CD14-positive monocyte (primary cell): ENCODE data around the gene CREBBP. TPM values are rescaled to one million over a fixed set of nuclear protein-coding genes. Genes with fewer than 3 reads are reported as not detected.
A peak's percentile ranks its signal among the peaks of the same experiment; 100 is the strongest.

Source experiments
- DNase-seq, 3 donors: peaks; one replicate each; pipeline ENCODE4 v3.0.0-alpha.2; 2011 to 2022
- H2AFZ ChIP-seq: 2 replicates; pipeline ENCODE4 v1.6.0; 2012; ENCODE audit warnings: mild to moderate bottlenecking, low read depth, low read length, inconsistent platforms; ENCODE audit not compliant: insufficient read depth, poor library complexity, severe bottlenecking
- H3K27ac ChIP-seq, 2 donors: 1 replicate in 1 of 2; 2 replicates in 1 of 2; pipeline ENCODE4 v1.5.1; 2012 to 2013; ENCODE audit warnings: low read length in 2 of 2, control low read depth in 1 of 2, inconsistent platforms in 1 of 2, low read depth in 1 of 2, mild to moderate bottlenecking in 1 of 2
- H3K27me3 ChIP-seq, 2 donors: one replicate each; pipeline versions ENCODE4 v1.6.0 to v1.6.1; 2011 to 2013; ENCODE audit warnings: low read length in 2 of 2; ENCODE audit not compliant: control insufficient read depth in 2 of 2, insufficient read depth in 2 of 2
- H3K36me3 ChIP-seq, 2 donors: replicated peaks in 1 of 2; 1 replicate in 1 of 2; 2 replicates in 1 of 2; pipeline versions ENCODE4 v1.5.1 to v1.6.1; 2012 to 2013; ENCODE audit warnings: low read length in 2 of 2, control low read depth in 1 of 2, inconsistent platforms in 1 of 2, mild to moderate bottlenecking in 1 of 2; ENCODE audit not compliant: insufficient read depth in 2 of 2, control insufficient read depth in 1 of 2
- H3K4me1 ChIP-seq, 2 donors: 1 replicate in 1 of 2; 2 replicates in 1 of 2; pipeline versions ENCODE4 v1.5.1 to v1.6.1; 2012 to 2013; ENCODE audit warnings: low read length in 2 of 2, control low read depth in 1 of 2, inconsistent platforms in 1 of 2, mild to moderate bottlenecking in 1 of 2, moderate library complexity in 1 of 2; ENCODE audit not compliant: insufficient read depth in 2 of 2, control insufficient read depth in 1 of 2
- H3K4me2 ChIP-seq: replicated peaks from 2 replicates; pipeline ENCODE3; 2012; ENCODE audit warnings: low read length, moderate library complexity, mild to moderate bottlenecking; ENCODE audit not compliant: poor library complexity, severe bottlenecking; ENCODE audit errors: extremely low read depth
- H3K4me3 ChIP-seq, 3 experiments: fragments of 200-600 bp in 1 of 3; sonication (generic) in 1 of 3; replicated peaks in 1 of 3; 1 replicate in 2 of 3; 2 replicates in 1 of 3; pipeline ENCODE4 v1.5.1; 2011 to 2013; ENCODE audit warnings: low read length in 3 of 3, mild to moderate bottlenecking in 3 of 3, control low read depth in 2 of 3, low read depth in 2 of 3, inconsistent platforms in 1 of 3, moderate library complexity in 1 of 3
- H3K79me2 ChIP-seq: 2 replicates; pipeline ENCODE4 v1.6.0; 2012; ENCODE audit warnings: mild to moderate bottlenecking, control low read depth, inconsistent platforms, low read length, moderate library complexity; ENCODE audit not compliant: insufficient read depth
- H3K9ac ChIP-seq: 2 replicates; pipeline ENCODE4 v1.6.0; 2017; ENCODE audit warnings: low read length, mild to moderate bottlenecking; ENCODE audit not compliant: insufficient read depth, poor library complexity, severe bottlenecking
- H3K9me3 ChIP-seq, 2 donors: replicated peaks in 1 of 2; 1 replicate in 1 of 2; 2 replicates in 1 of 2; pipeline versions ENCODE4 v1.5.1 to v1.6.1; 2012 to 2013; ENCODE audit warnings: low read length in 2 of 2, control low read depth in 1 of 2; ENCODE audit not compliant: control insufficient read depth in 1 of 2, insufficient read depth in 1 of 2
- H4K20me1 ChIP-seq: 2 replicates; pipeline ENCODE4 v1.6.0; 2012; ENCODE audit warnings: mild to moderate bottlenecking, low read length, control low read depth, moderate library complexity; ENCODE audit not compliant: insufficient read depth
- H3K27ac Mint-ChIP-seq, 7 donors: one replicate each; pipeline ENCODE4 v1.8.0; 2020; ENCODE audit warnings: mild to moderate bottlenecking in 7 of 7, mixed read lengths in 7 of 7, moderate library complexity in 6 of 7, inconsistent platforms in 2 of 7
- H3K27me3 Mint-ChIP-seq, 3 donors: one replicate each; pipeline ENCODE4 v1.8.0; 2021 to 2022; ENCODE audit warnings: low read depth in 3 of 3, mild to moderate bottlenecking in 3 of 3, mixed read lengths in 3 of 3, moderate library complexity in 3 of 3, inconsistent platforms in 1 of 3
- H3K36me3 Mint-ChIP-seq, 2 donors: one replicate each; pipeline ENCODE4 v1.8.0; 2020; ENCODE audit warnings: mixed read lengths in 2 of 2, inconsistent platforms in 1 of 2, mild to moderate bottlenecking in 1 of 2
- H3K4me1 Mint-ChIP-seq: one replicate; pipeline ENCODE4 v1.8.0; 2020; ENCODE audit warnings: mild to moderate bottlenecking, mixed read lengths
- H3K4me3 Mint-ChIP-seq, 2 donors: one replicate each; pipeline ENCODE4 v1.8.0; 2020; ENCODE audit warnings: mild to moderate bottlenecking in 2 of 2, mixed read lengths in 2 of 2, moderate library complexity in 1 of 2
- H3K9me3 Mint-ChIP-seq, 7 donors: one replicate each; pipeline ENCODE4 v1.8.0; 2020 to 2022; ENCODE audit warnings: mixed read lengths in 7 of 7, mild to moderate bottlenecking in 6 of 7, moderate library complexity in 6 of 7, inconsistent platforms in 2 of 7
- WGBS: methylation state at CpG from one replicate; pipeline ENCODE4 v1.1.5; 2013; ENCODE audit warnings: missing lambda C conversion rate; ENCODE audit not compliant: insufficient coverage; 5-methylcytosine and 5-hydroxymethylcytosine counted together
- intact Hi-C, 2 donors: fragments of 100-400 bp; cut with micrococcal nuclease; formaldehyde crosslinking; loops; one replicate each; pipeline versions ENCODE4 v1.15.0 to v1.15.1; 2023
- polyA plus RNA-seq, 3 donors: library from polyadenylated mRNA; depleted of rRNA in 1 of 3; unstranded in 2 of 3; stranded (reverse) in 1 of 3; fragments of 300-500 nt in 2 of 3; fragments of >200 nt in 1 of 3; fragmentation: Illumina TruSeq in 2 of 3; gene quantifications; 1 replicate in 2 of 3; 2 replicates in 1 of 3; pipeline ENCODE4 v1.2.3, GENCODE V29; 2012 to 2021
- TF ChIP-seq, protein P1 (sequence below): fragments of 200-600 bp; IDR thresholded peaks from one replicate; pipeline ENCODE4 v1.8.0; 2022; ENCODE audit warnings: antibody characterized with exemption, mild to moderate bottlenecking

CREBBP gene
- polyA plus RNA-seq, 3 donors: 2.1 to 26.9 (median 6.2) TPM

- H3K9me3 ChIP-seq: no peaks in the 10 kb centered on the region
- no peaks in the 10 kb centered on the region for H3K4me1 ChIP-seq
- Mint-ChIP-seq H3K27ac (no peak overlapping the region), H3K4me3 (no peak overlapping the region), H3K27me3 (peaks cover 0 to 3% (median 2%) of the 10 kb centered on the region in 3 donors), H3K4me1 (no peaks in the 10 kb centered on the region), H3K36me3 (peaks cover 58 to 66% of the 10 kb centered on the region in 2 donors), H3K9me3 (no peaks in the 10 kb centered on the region)
- no peaks in the 10 kb centered on the region for H3K27me3 ChIP-seq
- no peak overlapping the region for H3K4me2 ChIP-seq
- intact Hi-C loops: no loop called here
- H4K20me1 ChIP-seq: peaks cover 79% of the 10 kb centered on the region
- 96% methylated on average over 21 of the region's 21 CpGs for WGBS
- H3K79me2 ChIP-seq: no peaks in the 10 kb centered on the region
- no peak overlapping the region for H3K9ac ChIP-seq
- DNase-seq: no peak
- TF ChIP-seq, protein P1, sequence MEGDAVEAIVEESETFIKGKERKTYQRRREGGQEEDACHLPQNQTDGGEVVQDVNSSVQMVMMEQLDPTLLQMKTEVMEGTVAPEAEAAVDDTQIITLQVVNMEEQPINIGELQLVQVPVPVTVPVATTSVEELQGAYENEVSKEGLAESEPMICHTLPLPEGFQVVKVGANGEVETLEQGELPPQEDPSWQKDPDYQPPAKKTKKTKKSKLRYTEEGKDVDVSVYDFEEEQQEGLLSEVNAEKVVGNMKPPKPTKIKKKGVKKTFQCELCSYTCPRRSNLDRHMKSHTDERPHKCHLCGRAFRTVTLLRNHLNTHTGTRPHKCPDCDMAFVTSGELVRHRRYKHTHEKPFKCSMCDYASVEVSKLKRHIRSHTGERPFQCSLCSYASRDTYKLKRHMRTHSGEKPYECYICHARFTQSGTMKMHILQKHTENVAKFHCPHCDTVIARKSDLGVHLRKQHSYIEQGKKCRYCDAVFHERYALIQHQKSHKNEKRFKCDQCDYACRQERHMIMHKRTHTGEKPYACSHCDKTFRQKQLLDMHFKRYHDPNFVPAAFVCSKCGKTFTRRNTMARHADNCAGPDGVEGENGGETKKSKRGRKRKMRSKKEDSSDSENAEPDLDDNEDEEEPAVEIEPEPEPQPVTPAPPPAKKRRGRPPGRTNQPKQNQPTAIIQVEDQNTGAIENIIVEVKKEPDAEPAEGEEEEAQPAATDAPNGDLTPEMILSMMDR: no peak
- H2AFZ ChIP-seq: no peak overlapping the region
- no peak overlapping the region for H3K4me3 ChIP-seq
- no peak overlapping the region for H3K27ac ChIP-seq
- H3K36me3 ChIP-seq: peaks cover 59 to 64% of the 10 kb centered on the region in 2 donors
Measured at GRCh38 chr16:3727806-3728381, 152.6 kb downstream of the CREBBP start.

DNA sequence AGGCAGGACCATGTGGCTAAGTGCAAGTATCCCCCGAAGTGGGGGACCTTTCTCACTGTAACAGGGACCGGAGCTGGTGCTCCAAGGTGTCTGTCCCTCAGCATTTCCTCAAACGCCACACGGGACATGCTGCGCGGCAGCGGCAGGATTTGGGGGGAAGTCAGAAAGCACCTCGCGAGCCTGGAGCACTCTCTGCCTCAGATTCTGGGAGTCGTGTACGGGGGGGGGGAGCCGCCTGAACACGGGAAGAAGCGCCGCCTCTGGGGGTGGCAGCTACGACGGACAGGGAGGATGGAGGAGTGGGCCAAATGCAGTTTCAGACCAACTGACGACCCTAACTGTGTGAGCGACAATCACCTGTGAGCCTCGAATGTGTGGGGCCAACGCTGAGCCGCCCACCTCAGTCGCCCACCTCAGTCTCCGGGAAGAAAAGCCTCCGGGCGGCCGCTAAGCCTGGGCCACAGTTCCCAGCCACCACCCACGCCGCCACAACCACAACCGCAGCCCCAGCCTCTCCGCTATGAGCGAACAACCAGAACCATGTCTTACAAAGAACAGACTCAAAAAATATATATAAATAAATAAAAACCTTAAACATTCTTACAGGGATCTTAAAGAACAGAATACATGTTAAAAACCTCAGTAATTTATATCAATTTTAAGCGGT lies 154.4 kb downstream of the CREBBP start:
- no peaks in the 10 kb centered on the region for H3K9me3 ChIP-seq
- H3K4me3 ChIP-seq: no peak overlapping the region
- no peak overlapping the region for H3K4me2 ChIP-seq
- 90% methylated on average over 16 of the region's 33 CpGs for WGBS
- no peaks in the 10 kb centered on the region for H3K4me1 ChIP-seq
- peaks cover 61% of the 10 kb centered on the region for H4K20me1 ChIP-seq
- Mint-ChIP-seq H3K4me1 (no peaks in the 10 kb centered on the region), H3K27me3 (peaks cover 0 to 3% (median 2%) of the 10 kb centered on the region in 3 donors), H3K36me3 (peaks cover 41 to 48% of the 10 kb centered on the region in 2 donors), H3K27ac (peak overlapping the region in 1 of 7 donors; percentile 41), H3K4me3 (no peak overlapping the region), H3K9me3 (peaks cover 0 to 2% (median 0%) of the 10 kb centered on the region in 7 donors)
- no peaks in the 10 kb centered on the region for H3K27me3 ChIP-seq
- TF ChIP-seq, protein P1: no peak
- H3K36me3 ChIP-seq: peaks cover 46 to 47% of the 10 kb centered on the region in 2 donors
- no peak overlapping the region for H3K27ac ChIP-seq
- H2AFZ ChIP-seq: no peak overlapping the region
- H3K9ac ChIP-seq: no peak overlapping the region
- DNase-seq: no peak
- H3K79me2 ChIP-seq: no peaks in the 10 kb centered on the region
- intact Hi-C loops: no loop called here
